GM13976 (cell line): Measurements from ENCODE around the gene TAPT1.

ENCODE experiments used
- DNase-seq: peaks from one replicate; pipeline ENCODE4 v3.0.0; 2012; ENCODE audit warnings: low spot score
- CTCF ChIP-seq: IDR thresholded peaks from 2 replicates; pipeline ENCODE4 v1.5.1; 2012; ENCODE audit warnings: borderline replicate concordance, mild to moderate bottlenecking; ENCODE audit not compliant: insufficient read depth; ENCODE audit errors: extremely low read depth, missing control alignments, control extremely low read depth
- in situ Hi-C: fragments of 300-500 bp; cut with MboI; formaldehyde crosslinking; loops from one replicate; pipeline ENCODE4 v1.12.0; 2022; ENCODE audit warnings: low sequenced_read_pairs, mixed read lengths, inconsistent platforms; ENCODE audit not compliant: unreplicated experiment

The TAPT1 gene

GRCh38 chr4:16117164-16117563, 109.1 kb downstream of the TAPT1 start:
- TF ChIP-seq CTCF: no peak
- DNase-seq: no peak
- in situ Hi-C loops: no loop called here

- no peak for TF ChIP-seq CTCF
- in situ Hi-C loops: no loop called here
- no peak for DNase-seq
These were observed 109.7 kb downstream of the TAPT1 start for GRCh38 chr4:16116493-16116990.

GRCh38 chr4:16116019-16116418, 110.3 kb downstream of the TAPT1 start:
- TF ChIP-seq CTCF: no peak
- in situ Hi-C loops: no loop called here
- no peak for DNase-seq

- DNase-seq: no peak
- TF ChIP-seq CTCF: no peak
- in situ Hi-C loops: no loop called here
These were observed 111.7 kb downstream of the TAPT1 start for GRCh38 chr4:16114546-16114945.

GRCh38 chr4:16113741-16114140, 112.5 kb downstream of the TAPT1 start:
- no peak for DNase-seq
- TF ChIP-seq CTCF: no peak
- in situ Hi-C loops: no loop called here

- in situ Hi-C loops: no loop called here
- no peak for DNase-seq
- TF ChIP-seq CTCF: no peak
These were observed 114.7 kb downstream of the TAPT1 start for GRCh38 chr4:16111533-16111932.
